ENCODE data around the gene AK9. TPM values are rescaled to one million over a fixed set of nuclear protein-coding genes. Genes with fewer than 3 reads are reported as not detected.
A peak's percentile ranks its signal among the peaks of the same experiment; 100 is the strongest.

The AK9 gene
- total and polyA plus RNA-seq, 2 of the 8 experiments (the other 6 are each of a cell fraction or from before 2014, with no cell fraction given), result 1.8 to 2.2 TPM

DNA sequence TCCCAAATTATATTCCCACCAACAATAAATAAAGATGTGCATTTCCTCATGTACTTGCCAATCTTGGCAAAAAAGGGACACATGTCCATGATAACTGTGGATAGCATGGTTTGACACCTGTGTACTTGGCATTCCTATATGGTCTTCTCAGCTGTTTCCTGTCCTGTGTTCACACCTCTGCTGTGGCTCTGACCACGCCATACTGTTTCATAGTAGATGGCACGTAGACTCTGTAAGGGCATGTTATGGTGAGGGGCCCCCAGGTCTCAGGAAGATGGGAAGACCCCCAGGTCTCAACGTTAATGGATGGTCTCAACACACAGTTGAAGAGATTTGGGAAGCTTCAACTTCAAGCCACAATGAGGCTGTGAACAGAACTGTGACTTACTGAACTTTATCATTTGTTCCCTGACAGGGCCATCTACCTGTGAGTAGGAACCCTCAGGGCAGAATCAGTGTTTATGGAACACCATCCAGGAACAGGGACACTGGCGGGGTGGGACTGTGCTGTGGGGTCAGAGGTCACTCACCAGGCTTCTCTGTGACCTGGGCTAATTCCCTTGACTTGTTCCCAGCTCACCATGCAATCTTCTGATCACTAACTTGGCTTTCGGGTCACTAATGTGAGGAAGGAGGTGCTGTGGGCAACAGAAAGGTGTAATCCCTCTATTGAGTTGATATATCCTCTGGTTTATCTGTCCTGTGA lies 219.7 kb downstream of the AK9 start:
- WGBS, 2 experiments (ENCODE audit: extremely low coverage in 1 of 2, insufficient coverage in 1 of 2, insufficient read length in 1 of 2, insufficient replicate concordance in 2 of 2, low coverage in 1 of 2, low lambda C conversion rate in 2 of 2, missing lambda C conversion rate in 1 of 2), result 83% methylated on average over 5 of the region's 5 CpGs; no CpG with 5 or more reads in 1 of the 2 experiments
- peaks cover 17 to 98% (median 68%) of the 10 kb centered on the region in 4 experiments for H3K36me3 ChIP-seq (ENCODE audit: control insufficient read depth in 2 of 4, insufficient read depth in 4 of 4, low read length in 3 of 4)

More for the DNA sequence above, 219.7 kb downstream of the AK9 start:
- Histone ChIP-seq H3K4me1 (replicated peaks in 1 of 4; ENCODE audit: control insufficient read depth in 3 of 4, insufficient read depth in 4 of 4, low read length in 3 of 4) (no peaks in the 10 kb centered on the region), H3K4me3 (ENCODE audit: extremely low read depth in 1 of 4, insufficient read depth in 2 of 4, low read depth in 3 of 4, low read length in 4 of 4) (no peak overlapping the region), H3K79me1 (ENCODE audit: low read depth, low read length) (peaks cover 17% of the 10 kb centered on the region), H3K23ac (ENCODE audit: insufficient read length) (no peak overlapping the region), H3K4ac (replicated peaks; ENCODE audit: insufficient read length, low read depth, low read length) (no peak overlapping the region), H2BK120ac (replicated peaks; ENCODE audit: low read depth, low read length) (no peak overlapping the region), H3K14ac (ENCODE audit: insufficient read length) (no peak overlapping the region), H3K23me2 (ENCODE audit: low read depth, low read length) (no peaks in the 10 kb centered on the region), H3K9ac (replicated peaks in 1 of 4; ENCODE audit: extremely low read depth in 1 of 4, low read depth in 3 of 4, low read length in 3 of 4) (no peak overlapping the region), H3K27me3 (replicated peaks in 1 of 4; ENCODE audit: control insufficient read depth in 3 of 4, extremely low read depth in 1 of 4, insufficient read depth in 3 of 4, low read length in 3 of 4) (no peaks in the 10 kb centered on the region), H3K18ac (ENCODE audit: extremely low read depth, low read length) (no peak overlapping the region), H3K9me3 (ENCODE audit: insufficient read depth in 2 of 2, low read depth in 1 of 2, low read length in 1 of 2) (no peaks in the 10 kb centered on the region), H2BK15ac (ENCODE audit: low read length) (no peak overlapping the region), H4K20me1 (replicated peaks in 1 of 2; ENCODE audit: control insufficient read depth in 1 of 2, insufficient read depth in 2 of 2, low read length in 2 of 2) (peaks cover 4 to 30% of the 10 kb centered on the region in 2 experiments), H3K56ac (replicated peaks; ENCODE audit: insufficient read length, low read depth, low read length) (no peak overlapping the region), H3K79me2 (ENCODE audit: control insufficient read depth in 1 of 2, insufficient read depth in 2 of 2, low read length in 2 of 2) (peaks cover 0 to 24% of the 10 kb centered on the region in 2 experiments; a peak in 2 of 4 replicates), H3K27ac (ENCODE audit: low read depth, low read length) (0 out of 2 replicates have a peak overlapping the region, but pooled peaks have one; percentile 22), H4K5ac (ENCODE audit: insufficient read length, low read depth, low read length) (no peak overlapping the region), H4K8ac (ENCODE audit: extremely low read depth, insufficient read depth, low read length) (no peak overlapping the region), H3K4me2 (ENCODE audit: insufficient read depth in 1 of 2, low read depth in 2 of 2, low read length in 2 of 2) (no peak overlapping the region), H2AK5ac (ENCODE audit: low read depth, low read length) (no peak overlapping the region), H2BK20ac (ENCODE audit: low read length) (no peak overlapping the region), H4K91ac (replicated peaks; ENCODE audit: insufficient read length, low read length) (no peak overlapping the region), H2BK5ac (ENCODE audit: low read depth, low read length) (no peak overlapping the region), H2BK12ac (ENCODE audit: low read depth, low read length) (no peak overlapping the region), H2AFZ (ENCODE audit: low read length) (no peak overlapping the region)
- POLR2A ChIA-PET (ENCODE audit: partially characterized antibody), result interaction anchor here (1.5 kb wide), 1 partner anchor 21 kb away, joined by 3 read pairs; no protein-coding TSS in a partner anchor
- no peak for FAIRE-seq
- DNase-seq (ENCODE audit: low read depth in 1 of 2, low spot score in 2 of 2), result peak in 1 of 2 experiments; percentile 24
- CTCF ChIA-PET (ENCODE audit: partially characterized antibody), result no interaction called here
- TF ChIP-seq POU5F1 (IDR thresholded peaks at IDR 0.05; ENCODE audit: low read depth, low read length) (no peak), EP300 (IDR thresholded peaks at IDR 0.05; ENCODE audit: borderline replicate concordance in 1 of 2, low read depth in 2 of 2, low read length in 2 of 2) (no peak), USF2 (IDR thresholded peaks at IDR 0.05; ENCODE audit: low read length) (no peak), ZNF274 (IDR thresholded peaks at IDR 0.05; ENCODE audit: borderline replicate concordance, extremely low read depth, low read length) (no peak), CHD2 (IDR thresholded peaks at IDR 0.05; ENCODE audit: low read length) (no peak)
- TF ChIP-seq, protein P1, sequence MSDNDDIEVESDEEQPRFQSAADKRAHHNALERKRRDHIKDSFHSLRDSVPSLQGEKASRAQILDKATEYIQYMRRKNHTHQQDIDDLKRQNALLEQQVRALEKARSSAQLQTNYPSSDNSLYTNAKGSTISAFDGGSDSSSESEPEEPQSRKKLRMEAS (IDR thresholded peaks at IDR 0.05), result no peak
